GM15510 (cell line): ENCODE measurements around the gene TBXAS1.

ENCODE experiments used
- POLR2A ChIP-seq: IDR thresholded peaks from 3 replicates; pipeline ENCODE4 v1.6.1; 2011; ENCODE audit warnings: borderline replicate concordance; ENCODE audit not compliant: insufficient read length; ENCODE audit errors: extremely low read depth

TBXAS1 gene

GRCh38 chr7:139976838-139977656 is 148.0 kb downstream of the TBXAS1 start:
- TF ChIP-seq POLR2A = no peak

DNA sequence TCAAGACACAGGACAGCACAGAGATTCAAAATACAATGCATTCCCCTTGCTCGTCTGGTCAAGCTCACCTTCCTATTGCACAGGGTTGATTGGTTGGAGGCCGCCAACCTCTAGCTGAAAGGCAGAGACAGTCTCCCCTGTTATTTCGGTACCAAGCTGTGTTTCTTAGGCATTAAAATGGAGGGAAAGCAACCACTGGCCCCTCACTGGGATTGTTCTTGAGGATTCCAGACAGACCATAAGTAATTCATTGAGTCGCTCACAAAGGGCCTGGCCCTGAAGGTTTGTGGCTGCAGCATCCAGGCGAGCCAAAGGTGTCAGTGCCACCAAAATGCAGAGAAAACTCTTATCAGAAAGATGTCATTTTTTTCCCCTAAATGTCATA is 152.4 kb downstream of the TBXAS1 start:
- TF ChIP-seq POLR2A = no peak

- no peak for TF ChIP-seq POLR2A
These were observed 154.2 kb downstream of the TBXAS1 start for GRCh38 chr7:139982927-139983920.

DNA sequence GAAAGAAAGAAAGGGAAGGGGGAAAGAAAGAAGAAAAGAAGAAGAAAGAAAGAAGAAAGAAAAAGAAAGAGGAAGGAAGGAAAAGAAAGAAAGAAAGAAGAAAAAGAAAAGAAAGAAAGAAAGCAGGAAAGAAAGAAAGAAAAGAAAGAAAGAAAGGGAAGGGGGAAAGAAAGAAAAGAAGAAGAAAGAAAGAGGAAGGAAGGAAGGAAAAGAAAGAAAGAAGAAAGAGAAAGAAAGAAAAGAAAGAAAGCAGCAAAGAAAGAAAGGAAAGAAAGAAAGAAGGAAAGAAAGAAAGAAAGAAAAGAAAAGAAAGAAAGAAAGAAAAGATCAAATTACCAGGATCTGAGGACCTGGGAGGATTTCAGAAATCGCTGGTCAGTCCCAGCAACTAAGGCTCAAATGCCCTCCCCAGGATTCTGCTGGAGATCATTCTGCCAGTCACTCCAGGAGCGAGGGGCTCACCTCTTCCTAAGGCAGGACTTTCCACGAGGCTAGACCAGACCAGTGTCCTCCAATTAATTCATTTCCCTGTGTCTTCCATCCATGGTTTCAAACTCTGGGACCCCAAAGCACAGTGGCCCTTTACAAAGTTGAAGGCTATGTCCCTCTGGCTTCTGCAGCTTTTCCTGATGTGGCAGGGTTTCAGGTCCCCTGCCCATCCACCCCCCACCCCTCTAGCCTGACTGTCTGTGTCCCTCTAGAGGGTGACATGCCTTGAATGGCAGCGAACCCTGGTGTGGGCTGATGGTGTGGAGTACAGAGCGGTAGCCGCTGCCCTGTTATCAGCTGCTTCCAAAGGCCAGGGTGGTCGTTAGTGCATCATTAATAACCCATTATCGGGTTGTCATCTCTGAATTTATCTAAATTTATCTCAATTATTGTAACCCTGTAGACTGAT is 155.8 kb downstream of the TBXAS1 start:
- no peak for TF ChIP-seq POLR2A

GRCh38 chr7:139985811-139986210 is 156.7 kb downstream of the TBXAS1 start:
- no peak for TF ChIP-seq POLR2A

GRCh38 chr7:139987691-139988516 is 158.8 kb downstream of the TBXAS1 start:
- TF ChIP-seq POLR2A = no peak

DNA sequence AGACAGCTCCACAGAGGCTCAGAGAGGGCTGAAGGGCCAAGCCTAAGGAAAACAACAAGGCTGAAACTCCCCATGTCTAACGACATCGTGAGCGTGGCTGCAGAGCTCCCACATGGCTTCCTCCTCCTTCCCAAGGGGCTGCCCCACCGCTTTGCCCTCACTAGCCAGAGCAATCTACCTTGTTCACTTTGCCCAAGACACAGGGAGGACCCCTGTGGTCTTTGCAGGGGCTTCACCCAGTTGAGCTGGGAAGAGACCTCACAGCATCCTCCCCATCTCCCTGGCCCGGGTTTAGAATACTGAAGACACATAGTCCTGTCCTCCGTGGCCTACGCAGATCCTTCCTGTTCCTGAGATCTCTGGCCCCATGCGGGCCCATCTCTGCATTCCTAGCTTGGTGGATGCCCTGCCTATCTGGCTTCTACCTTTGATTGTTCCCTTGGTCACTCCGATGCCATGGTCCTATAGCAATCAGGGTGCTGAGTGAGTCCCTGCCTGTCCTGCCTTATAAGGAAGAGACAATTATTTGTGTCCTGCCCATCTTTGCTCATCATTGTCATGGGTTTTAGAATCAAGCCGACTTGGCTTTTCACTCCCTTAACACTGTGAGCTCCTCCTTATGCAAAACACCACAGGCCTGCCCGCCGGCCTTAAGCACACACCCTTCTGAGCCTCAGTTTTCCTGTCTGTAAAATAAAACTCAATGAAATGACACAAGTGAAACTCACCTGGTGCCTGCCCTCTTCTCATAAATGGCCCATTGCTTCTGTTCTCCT is 160.5 kb downstream of the TBXAS1 start:
- TF ChIP-seq POLR2A = no peak

- no peak for TF ChIP-seq POLR2A
These were observed 161.1 kb downstream of the TBXAS1 start for GRCh38 chr7:139990142-139990535.

- TF ChIP-seq POLR2A = no peak
These were observed 161.7 kb downstream of the TBXAS1 start for GRCh38 chr7:139990571-139991268.

DNA sequence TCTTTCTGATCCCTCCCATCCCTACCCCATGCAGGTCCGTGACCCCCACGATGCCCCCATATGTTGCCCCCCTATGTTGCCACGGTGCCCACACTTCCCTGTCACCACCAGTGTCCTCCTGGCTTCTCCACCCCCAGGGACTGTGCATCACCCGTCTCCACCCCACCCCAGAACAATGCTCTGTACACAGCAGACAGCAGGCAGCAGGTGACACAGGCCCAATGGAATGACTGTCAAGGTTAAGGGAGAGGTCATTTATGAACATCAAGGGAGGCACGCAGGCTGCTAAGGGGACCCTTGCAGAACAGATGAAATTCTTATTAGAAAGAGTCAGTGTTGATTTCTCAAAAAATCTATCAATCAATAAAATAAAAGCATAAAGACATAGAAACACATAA is 162.2 kb downstream of the TBXAS1 start:
- TF ChIP-seq POLR2A = no peak

DNA sequence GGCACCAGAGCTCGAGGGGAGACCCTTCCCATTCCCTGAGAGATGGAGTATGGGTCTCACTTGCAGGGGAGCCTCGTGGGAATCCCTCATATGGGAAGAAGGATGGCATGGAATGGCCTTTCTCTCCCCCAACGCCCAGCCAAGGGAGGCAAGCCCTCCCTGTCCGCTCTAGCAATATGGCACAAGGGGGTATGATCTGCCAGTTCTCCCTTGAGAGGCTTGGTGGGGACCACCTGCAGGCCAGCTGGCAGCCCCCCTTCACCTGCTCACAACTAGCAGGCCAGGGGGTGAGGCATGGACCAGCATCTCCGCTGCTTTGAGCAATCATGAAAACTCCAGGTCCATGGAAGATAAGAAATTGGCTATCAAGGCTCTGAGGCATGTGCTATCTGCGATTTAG is 162.8 kb downstream of the TBXAS1 start:
- TF ChIP-seq POLR2A = no peak

- no peak for TF ChIP-seq POLR2A
These were observed 163.4 kb downstream of the TBXAS1 start for GRCh38 chr7:139992353-139993044.

GRCh38 chr7:139993169-139993568 is 164.1 kb downstream of the TBXAS1 start:
- TF ChIP-seq POLR2A = no peak

- TF ChIP-seq POLR2A = no peak
These were observed 164.5 kb downstream of the TBXAS1 start for GRCh38 chr7:139993592-139993991.
